ENCODE data around the gene ILF2. TPM values are rescaled to one million over a fixed set of nuclear protein-coding genes. Genes with fewer than 3 reads are reported as not detected.

ILF2 gene
- total RNA-seq, 4 donors from 2014 or later: 43.6 to 102 (median 64.7) TPM

DNA sequence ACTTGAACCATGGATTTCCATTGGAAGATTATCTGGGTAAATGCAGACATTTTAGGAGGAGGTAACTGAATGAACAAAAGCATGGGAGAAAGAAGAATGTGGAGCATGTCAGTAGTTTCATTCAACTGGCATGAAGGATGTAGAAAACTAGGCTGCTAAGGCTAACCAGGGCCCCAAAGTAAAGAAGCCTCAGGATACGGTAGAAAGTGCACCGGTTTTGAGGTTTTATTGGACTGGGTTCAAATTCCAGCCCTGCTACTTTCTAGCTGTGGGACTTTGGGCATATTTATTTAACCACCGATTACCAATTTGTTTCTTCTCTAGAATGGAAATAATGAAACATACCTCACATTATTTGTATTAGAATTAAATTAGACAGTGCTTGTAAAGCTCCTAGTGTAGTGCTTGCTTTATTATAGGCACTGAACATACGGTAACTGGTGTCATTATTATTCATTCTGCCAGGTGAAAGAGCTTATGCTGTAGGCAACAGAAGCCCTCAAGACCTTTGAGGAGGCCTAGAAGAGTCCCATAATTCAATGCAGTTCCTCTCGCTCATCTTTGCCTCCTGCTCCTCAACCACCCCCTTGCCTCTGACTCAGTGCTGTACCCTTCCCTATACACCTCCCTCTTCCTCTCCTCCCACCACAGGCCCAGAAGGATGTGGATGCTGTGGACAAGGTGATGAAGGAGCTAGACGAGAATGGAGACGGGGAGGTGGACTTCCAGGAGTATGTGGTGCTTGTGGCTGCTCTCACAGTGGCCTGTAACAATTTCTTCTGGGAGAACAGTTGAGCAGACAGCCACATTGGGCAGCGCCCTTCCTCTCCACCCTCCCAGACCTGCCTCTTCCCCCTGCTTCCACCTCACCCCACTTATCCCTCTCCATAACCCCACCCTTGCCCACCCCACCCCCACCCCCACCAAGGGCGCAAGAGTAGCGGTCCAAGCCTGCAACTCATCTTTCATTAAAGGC lies 39.5 kb downstream of the ILF2 start:
- Histone ChIP-seq H3K4me3 (no peak overlapping the region), H3K4me1 (peaks cover 46 to 64% (median 60%) of the 10 kb centered on the region in 4 donors), H3K27ac (replicated peaks in 1 of 4) (peak overlapping the region in 2 of 4 donors; percentile 4 to 5), H3K9me3 (no peaks in the 10 kb centered on the region), H3K36me3 (peaks cover under 1 to 9% (median 3%) of the 10 kb centered on the region in 4 donors), H3K27me3 (peaks cover 0 to 4% (median 0%) of the 10 kb centered on the region in 4 donors)
- intact Hi-C loops (cut with DNase I): no loop called here
- no peak for DNase-seq (ENCODE audit: extremely low spot score)
- WGBS: 82% methylated on average over 10 of the region's 10 CpGs
- TF ChIP-seq POLR2AphosphoS5 (IDR thresholded peaks at IDR 0.05): no peak
- TF ChIP-seq POLR2A (IDR thresholded peaks at IDR 0.05; ENCODE audit: low read depth): no peak
- TF ChIP-seq EP300 (IDR thresholded peaks at IDR 0.05): no peak
- TF ChIP-seq, protein P1, sequence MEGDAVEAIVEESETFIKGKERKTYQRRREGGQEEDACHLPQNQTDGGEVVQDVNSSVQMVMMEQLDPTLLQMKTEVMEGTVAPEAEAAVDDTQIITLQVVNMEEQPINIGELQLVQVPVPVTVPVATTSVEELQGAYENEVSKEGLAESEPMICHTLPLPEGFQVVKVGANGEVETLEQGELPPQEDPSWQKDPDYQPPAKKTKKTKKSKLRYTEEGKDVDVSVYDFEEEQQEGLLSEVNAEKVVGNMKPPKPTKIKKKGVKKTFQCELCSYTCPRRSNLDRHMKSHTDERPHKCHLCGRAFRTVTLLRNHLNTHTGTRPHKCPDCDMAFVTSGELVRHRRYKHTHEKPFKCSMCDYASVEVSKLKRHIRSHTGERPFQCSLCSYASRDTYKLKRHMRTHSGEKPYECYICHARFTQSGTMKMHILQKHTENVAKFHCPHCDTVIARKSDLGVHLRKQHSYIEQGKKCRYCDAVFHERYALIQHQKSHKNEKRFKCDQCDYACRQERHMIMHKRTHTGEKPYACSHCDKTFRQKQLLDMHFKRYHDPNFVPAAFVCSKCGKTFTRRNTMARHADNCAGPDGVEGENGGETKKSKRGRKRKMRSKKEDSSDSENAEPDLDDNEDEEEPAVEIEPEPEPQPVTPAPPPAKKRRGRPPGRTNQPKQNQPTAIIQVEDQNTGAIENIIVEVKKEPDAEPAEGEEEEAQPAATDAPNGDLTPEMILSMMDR (IDR thresholded peaks at IDR 0.05): no peak

GRCh38 chr1:153630384-153630783 lies 40.4 kb downstream of the ILF2 start:
- DNase-seq (ENCODE audit: extremely low spot score): no peak
- Histone ChIP-seq H3K4me1 (peaks cover 46 to 64% (median 60%) of the 10 kb centered on the region in 4 donors), H3K27me3 (peaks cover 0 to 4% (median 0%) of the 10 kb centered on the region in 4 donors), H3K4me3 (no peak overlapping the region), H3K9me3 (no peaks in the 10 kb centered on the region), H3K27ac (replicated peaks in 1 of 4) (no peak overlapping the region), H3K36me3 (peaks cover 0 to 2% (median under 1%) of the 10 kb centered on the region in 4 donors)
- intact Hi-C loops (cut with DNase I): no loop called here
- 94% methylated on average over 6 of the region's 7 CpGs for WGBS
- no peak for TF ChIP-seq EP300 (IDR thresholded peaks at IDR 0.05)
- no peak for TF ChIP-seq POLR2AphosphoS5 (IDR thresholded peaks at IDR 0.05)
- TF ChIP-seq, protein P1 (IDR thresholded peaks at IDR 0.05): no peak
- no peak for TF ChIP-seq POLR2A (IDR thresholded peaks at IDR 0.05; ENCODE audit: low read depth)

DNA sequence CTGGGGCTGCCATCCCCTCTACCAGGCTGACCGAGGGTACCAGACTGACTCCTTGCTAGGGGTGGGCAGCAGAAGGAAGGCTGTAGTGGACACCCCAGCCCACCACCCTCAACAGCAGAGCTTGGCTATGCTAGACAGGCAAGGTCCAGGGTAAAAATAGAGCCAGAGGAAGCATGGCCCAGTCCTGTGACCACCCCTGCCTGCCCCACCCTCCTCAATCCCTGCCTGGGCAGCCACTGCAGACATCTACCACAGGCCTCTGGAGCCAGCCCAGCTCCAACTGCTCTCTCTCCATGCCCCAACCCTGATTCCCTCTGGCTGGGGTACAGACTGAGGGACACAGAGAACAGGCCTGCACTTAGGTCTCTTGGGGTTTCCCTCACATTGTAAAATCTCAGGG lies 40.8 kb downstream of the ILF2 start:
- H3K4me1 ChIP-seq: peaks cover 45 to 64% (median 60%) of the 10 kb centered on the region in 4 donors
- peaks cover 0 to 4% (median 0%) of the 10 kb centered on the region in 4 donors for H3K27me3 ChIP-seq
- peak overlapping the region in 1 of 4 donors; percentile 2 for H3K27ac ChIP-seq (replicated peaks in 1 of 4)
- intact Hi-C loops (cut with DNase I): no loop called here
- 80% methylated on average over 1 of the region's 1 CpG for WGBS
- no peak overlapping the region for H3K4me3 ChIP-seq
- TF ChIP-seq POLR2A (IDR thresholded peaks at IDR 0.05; ENCODE audit: low read depth): peak; percentile 18
- TF ChIP-seq EP300 (IDR thresholded peaks at IDR 0.05): no peak
- DNase-seq (ENCODE audit: extremely low spot score): no peak
- no peaks in the 10 kb centered on the region for H3K9me3 ChIP-seq
- peaks cover 0 to 6% (median 3%) of the 10 kb centered on the region in 4 donors for H3K36me3 ChIP-seq

DNA sequence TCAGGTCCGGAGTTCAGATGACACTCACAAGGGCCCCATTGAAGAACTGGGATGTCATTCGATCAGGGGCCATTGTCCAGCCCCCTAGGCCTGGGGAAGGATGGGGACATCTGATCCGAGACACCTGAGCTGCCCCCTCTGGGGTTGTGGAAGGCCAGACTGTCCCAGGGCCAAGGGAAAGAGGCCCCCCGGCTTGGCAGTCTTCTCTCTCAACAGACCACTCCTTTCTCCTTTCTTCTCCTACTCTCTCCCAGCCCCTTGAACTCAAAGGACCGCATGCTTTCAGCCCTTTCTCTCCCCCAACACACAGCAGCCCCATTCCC lies 41.5 kb downstream of the ILF2 start:
- peaks cover 49 to 69% (median 64%) of the 10 kb centered on the region in 4 donors for H3K4me1 ChIP-seq
- H3K4me3 ChIP-seq: no peak overlapping the region
- H3K27ac ChIP-seq (replicated peaks in 1 of 4): peak overlapping the region in 3 of 4 donors; percentile 2 to 83 (median 22)
- peaks cover 0 to 4% (median 0%) of the 10 kb centered on the region in 4 donors for H3K27me3 ChIP-seq
- DNase-seq (ENCODE audit: extremely low spot score): no peak
- 81% methylated on average over 5 of the region's 5 CpGs for WGBS
- H3K36me3 ChIP-seq: peaks cover 0 to 12% (median 5%) of the 10 kb centered on the region in 4 donors
- TF ChIP-seq POLR2A (IDR thresholded peaks at IDR 0.05; ENCODE audit: low read depth) (no peak), POLR2AphosphoS5 (IDR thresholded peaks at IDR 0.05) (no peak), EP300 (IDR thresholded peaks at IDR 0.05) (no peak)
- TF ChIP-seq, protein P1 (IDR thresholded peaks at IDR 0.05): no peak
- H3K9me3 ChIP-seq: no peaks in the 10 kb centered on the region
- intact Hi-C loops (cut with DNase I): no loop called here

- Histone ChIP-seq H3K4me3 (no peak overlapping the region), H3K9me3 (no peaks in the 10 kb centered on the region), H3K4me1 (peaks cover 52 to 72% (median 68%) of the 10 kb centered on the region in 4 donors), H3K27me3 (no peaks in the 10 kb centered on the region), H3K27ac (replicated peaks in 1 of 4) (peak overlapping the region; percentile 83 to 91 (median 88)), H3K36me3 (peaks cover 0 to 15% (median 6%) of the 10 kb centered on the region in 4 donors)
- 87% methylated on average over 6 of the region's 6 CpGs for WGBS
- intact Hi-C loops (cut with DNase I): no loop called here
- TF ChIP-seq, protein P1 (IDR thresholded peaks at IDR 0.05): no peak
- TF ChIP-seq EP300 (IDR thresholded peaks at IDR 0.05) (no peak), POLR2A (IDR thresholded peaks at IDR 0.05; ENCODE audit: low read depth) (no peak), POLR2AphosphoS5 (IDR thresholded peaks at IDR 0.05) (no peak)
- no peak for DNase-seq (ENCODE audit: extremely low spot score)
These were observed 42.0 kb downstream of the ILF2 start for GRCh38 chr1:153628638-153629342.

Measured in esophagus muscularis mucosa (tissue), 4 donors.